Activated CD4-positive, CD25-positive, alpha-beta regulatory T cell (primary cell): ENCODE measurements around the gene GPAT3.
A peak's percentile ranks its signal among the peaks of the same experiment; 100 is the strongest.
"Not testable (repeated sequence)": the region's sequence is repeated elsewhere in the genome, so short reads cannot be mapped to it uniquely, and the experiment has no call there.

Experiments used
- DNase-seq, 4 experiments: peaks; one replicate each; lab custom pipeline; 2025; lab: John Stamatoyannopoulos, UW

Gene GPAT3

DNA sequence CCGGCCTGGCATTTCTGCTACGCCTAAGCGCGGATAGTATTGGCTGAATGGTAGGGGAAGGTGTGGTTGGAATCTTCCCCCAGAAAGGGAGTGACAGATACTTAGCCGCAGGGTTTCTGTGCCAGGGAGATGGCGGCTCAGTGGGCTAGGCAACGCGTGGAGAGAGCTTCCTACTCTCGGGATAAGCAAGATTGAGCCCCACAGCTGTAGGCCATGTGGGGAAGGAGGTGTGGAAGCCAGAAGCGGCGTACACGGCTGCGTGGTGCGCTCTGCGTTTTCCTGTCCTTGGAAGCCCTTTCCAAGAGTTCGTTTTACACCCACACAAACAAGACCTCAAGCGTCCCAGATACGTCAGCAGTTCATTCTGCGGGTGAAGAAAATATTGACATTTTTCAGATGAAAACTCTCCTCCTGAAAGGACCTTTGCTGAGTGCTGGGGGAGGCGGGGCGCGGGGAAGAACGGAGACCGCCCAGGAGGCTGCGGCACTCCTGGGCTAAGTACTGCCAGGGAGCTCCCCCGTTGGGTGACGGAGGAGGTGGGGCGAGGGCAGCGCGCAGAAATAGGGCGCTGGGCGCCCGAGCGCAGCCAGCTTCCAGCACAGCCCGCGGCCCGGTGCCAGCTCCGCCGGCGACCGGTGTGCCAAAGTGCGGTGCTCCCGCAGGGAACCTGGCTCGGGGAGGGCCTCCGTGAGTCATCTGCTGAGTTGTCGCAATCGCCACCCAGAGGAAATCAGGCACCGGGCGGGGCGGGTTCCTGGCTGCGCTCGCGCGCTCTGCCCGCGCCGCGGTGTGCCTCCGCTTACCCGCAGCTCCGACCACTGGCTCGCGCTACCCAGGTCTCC lies at the start of gene GPAT3:
TSS of gene GPAT3 (plus strand) at position 589 of the 842 bp plus-strand sequence. CDS start 515 bp downstream, outside the sequence.
- DNase-seq = peak; percentile 31 to 52 (median 35)

DNA sequence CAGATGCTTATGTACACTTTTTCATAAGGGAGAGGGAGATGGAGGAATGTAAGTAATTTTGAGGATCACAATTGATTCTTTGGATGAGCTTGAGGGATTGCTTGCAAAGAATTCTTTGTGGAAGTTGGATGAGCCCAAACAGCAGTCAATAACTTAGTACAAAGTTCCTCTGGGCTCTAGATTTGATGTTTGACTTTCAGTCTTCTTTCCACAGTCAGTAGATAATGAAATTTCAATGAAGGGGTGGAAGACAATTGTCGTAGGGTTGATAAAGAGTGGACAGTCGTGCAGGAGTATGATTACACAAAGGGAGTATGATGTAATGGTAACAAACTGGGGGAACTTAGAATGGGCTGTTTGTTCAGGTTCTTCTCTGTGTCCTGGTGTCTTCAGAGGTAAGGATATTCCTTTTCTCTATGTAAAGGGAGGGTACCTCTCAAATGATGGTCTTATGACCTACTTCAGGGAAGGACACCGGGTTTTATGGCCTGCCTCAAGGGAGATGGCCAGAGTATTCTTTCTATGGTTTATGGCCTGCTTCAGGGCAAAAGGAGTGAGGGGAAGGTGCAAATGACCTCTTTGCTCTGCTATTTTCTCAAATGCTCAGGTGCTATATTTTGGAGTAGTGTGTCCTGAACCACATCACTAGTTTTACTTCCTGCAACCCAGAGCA lies 49.3 kb upstream of the GPAT3 start:
- DNase-seq = no peak

DNA sequence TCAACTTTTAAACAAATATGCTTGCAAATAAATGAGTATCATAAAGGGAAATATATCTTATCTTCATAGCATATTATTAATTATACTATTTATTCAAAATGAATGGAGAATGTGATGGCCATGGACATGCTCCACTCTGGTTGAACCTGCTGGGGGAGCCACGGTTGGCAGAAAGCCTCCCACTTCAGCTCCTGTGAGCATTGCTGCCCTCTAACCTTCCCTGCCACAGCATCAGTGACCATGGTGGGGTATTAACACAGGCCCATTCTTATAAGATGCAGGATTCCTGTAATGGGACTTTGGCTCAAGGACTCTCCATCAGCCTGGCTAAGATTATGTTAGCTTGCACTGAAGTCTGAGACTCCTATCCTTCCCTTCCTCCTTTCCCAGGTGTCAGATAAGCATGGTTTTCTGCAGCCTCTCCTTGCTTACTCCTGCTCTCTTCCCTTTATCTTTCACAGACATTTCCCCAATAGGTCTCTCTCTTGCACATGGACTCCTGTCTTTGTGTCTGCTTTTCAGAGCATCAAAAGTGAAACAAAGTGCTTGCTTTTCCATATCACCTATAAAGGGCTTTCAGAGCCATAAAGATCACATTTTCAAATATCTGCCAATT lies 46.1 kb upstream of the GPAT3 start:
- no peak for DNase-seq

DNA sequence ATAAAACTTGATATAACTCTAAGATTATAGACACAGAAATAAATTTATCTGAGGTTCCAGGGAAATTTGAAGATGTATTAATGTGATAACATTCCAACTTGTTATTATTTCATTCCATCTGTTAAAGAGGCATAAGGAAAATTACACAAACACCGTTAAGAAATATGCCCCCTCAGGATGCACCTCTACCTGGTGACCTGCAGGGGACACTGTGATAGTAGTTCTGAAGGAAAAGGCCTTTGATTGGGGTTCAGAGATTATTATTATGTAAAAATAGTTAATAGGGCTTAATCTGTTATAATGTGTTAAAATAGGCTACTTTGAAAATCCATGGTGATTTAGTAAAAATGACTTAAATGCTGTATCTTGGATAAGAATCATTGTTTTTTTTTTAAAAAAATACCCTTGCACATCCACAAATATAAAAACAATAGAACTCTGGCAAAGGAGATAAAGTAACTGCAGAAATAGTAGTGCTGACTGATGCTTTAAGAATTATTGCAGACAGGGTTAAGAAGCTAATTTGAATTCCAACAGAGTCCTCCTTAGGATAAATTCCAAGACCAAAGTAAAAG lies 44.9 kb upstream of the GPAT3 start:
- no peak for DNase-seq

DNA sequence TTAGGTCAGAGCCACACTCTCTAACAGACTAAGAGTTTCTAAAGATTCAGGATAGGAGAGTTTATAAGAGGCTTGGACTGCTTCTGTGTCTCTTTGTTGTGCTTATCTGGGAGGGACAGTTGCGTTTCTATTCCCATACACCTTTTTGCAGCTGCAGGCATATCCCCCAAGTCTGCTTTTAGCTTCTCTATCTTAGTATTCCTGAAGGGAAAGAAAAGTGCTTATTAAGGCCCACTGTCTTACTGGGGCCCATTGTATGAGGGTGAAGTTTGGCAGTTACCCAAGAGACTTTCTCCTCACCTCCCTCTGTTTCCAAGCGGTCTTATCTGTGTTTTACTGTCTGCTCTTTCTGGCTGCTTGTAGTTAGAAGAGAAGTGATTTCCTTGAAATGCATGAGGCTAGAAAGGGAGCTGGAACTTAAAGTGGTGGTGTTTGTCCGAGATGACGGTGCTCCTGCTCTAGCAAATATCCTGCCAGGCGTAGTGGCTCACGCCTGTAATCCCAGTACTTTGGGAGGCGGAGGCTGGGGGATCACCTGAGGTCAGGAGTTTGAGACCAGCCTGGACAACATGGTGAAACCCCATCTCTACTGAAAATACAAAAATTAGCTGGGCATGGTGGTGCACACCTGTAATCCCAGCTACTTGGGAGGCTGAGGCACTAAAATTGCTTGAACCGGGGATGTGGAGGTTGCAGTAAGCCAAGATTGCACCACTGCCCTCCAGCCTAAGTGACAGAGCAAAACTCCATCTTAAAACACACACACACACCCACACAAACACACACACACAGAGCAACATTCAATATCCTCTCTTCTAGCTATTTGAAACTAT lies 39.6 kb upstream of the GPAT3 start:
- DNase-seq = not testable (repeated sequence)

DNA sequence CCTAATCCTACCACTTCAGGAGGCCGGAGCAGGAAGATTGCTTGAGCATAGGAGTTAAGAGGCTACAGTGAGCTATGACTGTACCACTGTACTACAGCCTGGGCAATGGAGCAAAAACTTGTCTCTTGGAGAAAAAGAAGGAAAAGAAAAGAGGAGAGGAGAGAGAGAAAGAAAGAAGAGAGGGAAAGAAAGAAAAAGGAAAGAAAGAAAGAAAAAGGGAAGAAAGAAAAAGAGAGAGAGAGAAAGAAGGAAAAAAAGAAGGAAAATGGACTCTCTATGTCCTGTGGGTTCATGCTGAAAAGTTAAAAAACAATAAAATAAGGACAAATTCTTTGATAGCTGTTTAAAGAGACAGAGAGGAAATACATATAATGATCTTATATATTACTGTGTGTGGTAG lies 37.7 kb upstream of the GPAT3 start:
- DNase-seq = no peak

DNA sequence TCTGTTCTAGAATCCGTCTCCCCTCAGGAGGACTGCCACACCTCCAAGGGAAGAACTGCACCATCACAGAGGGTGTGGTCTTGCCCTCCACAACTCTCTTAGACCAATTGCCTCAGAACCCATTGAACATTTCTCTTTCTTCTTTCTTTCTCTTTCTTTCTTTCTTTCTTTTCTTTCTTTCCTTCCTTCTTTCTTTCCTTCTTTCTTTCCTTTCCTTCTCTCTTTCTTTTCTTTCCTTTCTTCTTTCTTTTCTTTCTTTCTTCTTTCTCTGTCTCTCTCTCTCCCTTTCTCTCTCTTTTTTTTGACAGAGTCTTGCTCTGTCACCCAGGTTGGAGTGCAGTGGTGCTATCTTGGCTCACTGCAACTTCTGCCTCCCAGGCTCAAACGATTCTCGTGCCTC lies 34.2 kb upstream of the GPAT3 start:
- DNase-seq = not testable (repeated sequence)

DNA sequence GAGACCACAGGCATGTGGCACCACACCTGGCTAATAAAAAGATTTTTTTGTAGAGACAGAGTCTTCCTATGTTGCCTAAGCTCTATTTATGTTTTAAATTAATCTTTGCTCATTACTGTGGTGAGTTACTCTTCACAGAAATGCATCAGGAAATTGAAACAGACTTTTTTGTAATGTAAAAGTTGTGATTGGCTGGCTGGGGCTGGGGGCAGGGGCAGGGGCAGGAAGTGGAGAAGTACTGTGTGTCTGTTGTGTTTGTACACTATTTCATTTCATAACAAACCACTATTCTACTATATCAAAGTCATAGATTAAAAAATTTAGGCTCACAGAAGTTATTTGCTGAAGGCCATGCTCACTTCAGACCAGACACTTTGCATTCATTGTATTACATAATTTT lies 31.9 kb upstream of the GPAT3 start:
- peak in 2 of 4 experiments; percentile 15 to 30 for DNase-seq

DNA sequence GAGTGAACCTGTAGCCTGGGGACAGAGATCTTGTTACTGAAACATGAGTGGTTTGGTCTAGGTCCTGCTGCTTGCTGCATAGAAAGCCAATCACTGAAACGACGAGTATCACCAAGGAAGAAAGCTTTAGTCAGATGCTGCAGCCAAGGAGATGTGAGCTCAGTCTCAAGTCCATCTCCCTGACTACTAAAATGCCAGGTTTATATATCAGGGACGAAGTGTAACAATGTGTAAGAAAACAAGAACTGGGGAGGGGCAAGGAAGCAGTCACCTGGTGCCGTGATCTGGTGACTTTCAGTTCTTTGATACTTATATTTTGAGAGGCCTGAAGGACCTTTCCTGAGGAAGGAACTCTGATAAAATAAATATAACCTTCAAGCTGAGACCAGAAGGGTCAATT lies 31.4 kb upstream of the GPAT3 start:
- no peak for DNase-seq

DNA sequence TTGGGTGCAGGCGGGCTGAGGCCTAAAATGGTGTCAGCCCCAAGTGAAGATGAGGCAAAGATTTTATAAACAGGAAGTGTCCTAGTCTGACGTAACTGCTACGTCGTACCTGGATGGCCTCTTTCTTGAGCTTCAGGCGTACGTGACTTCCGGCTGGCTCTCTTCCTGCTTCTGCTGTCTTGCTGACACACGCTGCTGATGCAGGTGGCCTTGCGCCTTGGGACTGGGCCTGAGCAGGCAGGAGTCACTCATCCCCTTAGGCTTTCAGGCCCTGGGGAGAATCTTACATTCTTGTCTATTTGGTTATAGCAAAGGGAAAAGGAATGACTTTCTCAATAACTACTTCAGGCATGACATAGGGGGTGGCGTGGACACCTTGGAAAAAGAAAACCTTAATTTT lies 30.9 kb upstream of the GPAT3 start:
- peak in 1 of 4 experiments; percentile 5 for DNase-seq

DNA sequence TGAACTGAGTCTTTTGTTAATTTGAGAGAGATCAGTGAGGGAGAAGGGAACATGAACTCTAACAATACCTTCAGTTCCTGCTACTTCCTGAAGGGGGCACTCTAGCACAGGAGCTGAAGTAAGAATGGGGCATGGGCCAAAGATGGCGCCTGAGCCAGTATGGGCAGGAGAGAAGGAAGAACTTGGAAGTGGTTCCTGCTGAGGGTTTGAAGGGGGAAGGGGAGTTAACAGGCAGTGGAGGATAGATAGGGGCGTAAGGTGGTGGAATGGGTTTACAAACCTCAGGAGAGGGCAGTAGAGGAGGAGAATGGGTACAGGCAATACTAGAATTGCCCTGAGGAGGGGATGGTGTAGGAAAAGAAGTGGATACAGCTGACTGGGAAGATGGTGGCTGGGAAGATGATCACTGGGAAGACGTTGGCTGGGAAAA lies 26.7 kb upstream of the GPAT3 start:
- DNase-seq = peak in 3 of 4 experiments; percentile 10 to 19 (median 15)

DNA sequence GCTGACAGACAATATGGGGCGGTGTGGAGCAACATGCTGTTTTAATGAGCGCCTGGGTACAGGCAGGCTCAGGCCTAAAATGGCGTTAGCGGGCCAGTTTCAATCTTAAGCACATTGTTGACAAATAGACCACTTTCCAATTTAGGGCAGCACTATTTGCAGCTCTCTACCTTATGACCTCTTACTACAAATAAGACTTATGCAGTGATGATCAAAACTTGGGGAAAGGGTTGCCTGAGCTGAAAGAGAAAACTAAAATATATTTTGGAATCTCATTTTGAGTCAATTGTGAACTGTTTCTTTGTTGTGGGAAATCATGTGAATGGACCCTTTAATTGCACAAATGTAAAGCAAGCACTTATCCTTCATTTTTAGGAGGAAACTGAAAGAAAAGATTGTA lies 25.5 kb upstream of the GPAT3 start:
- no peak for DNase-seq

DNA sequence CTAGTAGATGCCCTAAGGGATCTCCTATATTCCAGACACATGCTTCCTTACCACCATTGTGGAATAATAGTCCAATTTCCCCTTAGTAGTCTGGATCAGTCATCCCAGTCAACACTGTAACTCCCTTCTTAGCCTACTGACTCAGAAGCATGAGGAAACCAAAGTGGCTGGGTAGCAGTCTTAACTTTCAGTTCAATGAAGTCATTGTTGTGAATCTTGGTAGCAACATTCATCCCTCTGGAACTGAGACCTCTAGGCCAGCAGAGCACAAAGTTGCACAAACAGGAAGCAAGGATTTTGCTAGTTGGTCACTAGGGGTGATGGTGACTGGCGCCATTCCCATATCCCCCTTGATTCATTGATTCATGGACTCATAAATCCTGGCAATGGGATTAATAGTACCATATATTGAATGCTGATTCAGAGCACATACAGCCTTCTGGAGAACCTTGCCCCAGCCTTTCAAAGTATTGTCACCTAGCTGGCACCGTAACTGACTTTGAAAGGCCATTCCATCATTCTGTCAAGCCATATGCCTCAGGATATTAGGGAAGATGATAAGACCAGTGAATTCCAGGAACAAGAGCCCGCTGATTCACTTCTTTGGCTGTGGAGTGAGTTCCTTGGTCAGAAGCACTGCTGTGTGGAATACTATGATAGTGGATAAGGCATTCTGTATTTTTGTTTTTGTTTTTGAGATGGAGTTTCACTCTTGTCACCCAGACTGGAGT lies 19.7 kb upstream of the GPAT3 start:
- no peak for DNase-seq

DNA sequence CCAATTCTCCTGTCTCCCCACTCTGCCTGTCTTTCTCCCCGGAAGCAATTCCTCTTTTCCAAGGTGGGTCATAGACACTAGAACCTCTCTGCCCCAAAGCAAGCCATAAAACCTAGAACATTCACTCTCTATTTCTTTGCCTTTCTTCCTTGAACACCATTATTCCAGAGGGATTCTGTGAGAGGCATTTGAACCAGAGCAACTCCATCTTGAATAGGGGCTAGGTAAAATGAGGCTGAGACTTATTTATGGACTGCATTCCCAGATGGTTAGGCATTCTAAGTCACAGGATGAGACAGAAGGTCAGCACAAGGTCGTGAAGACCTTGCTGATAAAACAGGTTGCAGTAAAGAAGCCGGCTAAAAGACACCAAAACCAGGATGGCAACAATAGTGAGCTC lies 13.7 kb upstream of the GPAT3 start:
- no peak for DNase-seq

DNA sequence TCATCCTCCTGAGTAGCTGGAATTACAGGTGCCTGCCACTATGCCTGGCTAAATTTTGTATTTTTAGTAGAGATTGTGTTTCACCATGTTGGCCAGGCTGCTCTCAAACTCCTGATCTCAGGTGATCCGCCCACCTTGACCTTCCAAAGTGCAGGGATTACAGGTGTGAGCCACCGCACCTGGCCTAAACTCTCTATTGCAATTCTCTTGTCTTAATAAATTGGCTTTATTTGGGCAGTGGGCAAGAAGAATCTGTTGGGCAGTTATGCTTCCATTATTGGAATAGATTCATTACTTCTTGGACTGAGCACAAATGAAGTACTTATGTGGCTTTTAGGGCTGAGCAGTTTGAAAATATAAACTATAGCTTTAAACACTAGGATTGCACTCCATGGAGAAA lies 8.2 kb upstream of the GPAT3 start:
- no peak for DNase-seq

DNA sequence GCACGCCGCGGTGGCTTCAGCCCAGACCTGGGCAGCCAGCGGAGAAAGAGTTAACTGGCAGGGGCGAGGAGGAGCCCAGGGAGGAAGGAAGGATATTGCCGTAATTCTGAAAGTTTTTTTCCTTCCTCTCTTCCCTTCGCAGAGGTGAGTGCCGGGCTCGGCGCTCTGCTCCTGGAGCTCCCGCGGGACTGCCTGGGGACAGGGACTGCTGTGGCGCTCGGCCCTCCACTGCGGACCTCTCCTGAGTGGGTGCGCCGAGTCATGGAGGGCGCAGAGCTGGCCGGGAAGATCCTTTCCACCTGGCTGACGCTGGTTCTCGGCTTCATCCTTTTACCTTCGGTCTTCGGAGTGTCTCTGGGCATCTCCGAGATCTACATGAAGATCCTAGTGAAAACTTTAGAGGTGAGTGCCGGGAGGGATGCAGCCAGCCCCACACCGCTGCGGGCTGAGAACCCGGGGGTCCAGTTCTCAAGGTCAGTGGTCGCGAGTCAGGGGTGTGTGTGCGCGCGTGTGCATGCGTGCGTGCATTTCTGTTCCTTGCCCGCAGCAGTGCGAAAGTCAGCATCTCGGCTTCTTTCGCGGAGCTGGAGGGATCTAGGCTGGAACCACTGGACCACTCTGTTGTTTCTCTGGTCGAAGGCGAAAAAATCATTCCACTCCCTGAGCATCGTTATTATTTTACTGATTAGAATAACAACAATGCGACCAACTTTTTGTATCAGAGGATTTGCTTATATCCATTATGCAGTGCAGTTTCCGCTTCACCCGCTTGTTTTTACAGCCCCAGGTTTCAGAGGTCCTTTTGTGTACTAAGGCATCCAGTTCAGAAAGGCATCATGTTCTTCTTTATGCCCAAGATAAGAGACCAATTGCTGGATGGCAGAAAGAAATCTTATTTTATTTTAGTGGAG lies 709 bp downstream of the GPAT3 start:
- no peak for DNase-seq

DNA sequence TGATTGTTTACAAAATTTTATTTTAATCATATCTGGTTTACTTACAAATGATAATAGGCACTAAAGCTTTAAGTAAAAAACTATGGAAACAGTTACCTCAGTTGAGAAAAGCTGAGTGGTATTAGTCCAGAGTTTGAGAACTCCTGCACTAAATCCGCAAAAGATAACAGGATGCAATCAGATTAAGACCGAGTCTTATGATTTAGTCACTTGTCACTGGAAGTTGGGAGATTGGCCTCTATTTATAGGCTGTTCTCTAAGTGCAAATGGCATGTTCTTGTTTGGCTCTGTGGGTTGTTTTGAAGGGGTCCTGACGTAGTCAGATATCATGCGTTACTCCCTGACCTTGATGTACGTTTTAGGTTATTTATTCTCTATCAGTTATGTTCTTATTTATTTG lies 6.3 kb downstream of the GPAT3 start:
- no peak for DNase-seq

DNA sequence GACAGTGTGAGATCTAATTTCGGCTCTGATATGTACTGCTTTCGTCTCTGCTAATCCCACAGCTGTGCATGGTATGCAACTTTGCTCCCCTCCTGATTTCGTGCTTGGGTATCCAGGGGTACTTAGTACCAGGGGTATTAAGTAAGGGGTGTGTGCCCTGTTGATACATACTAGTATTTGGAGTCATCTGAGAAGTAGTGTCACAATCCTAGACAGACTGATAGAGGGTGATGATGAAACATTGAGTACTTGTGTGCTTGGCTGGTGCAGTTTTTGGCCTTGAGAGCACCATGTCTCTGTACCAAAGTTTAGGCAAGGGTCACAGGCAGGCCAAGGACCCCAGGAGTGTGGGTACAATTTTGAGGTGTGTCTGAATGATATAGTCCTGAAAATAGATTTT lies 10.9 kb downstream of the GPAT3 start:
- DNase-seq = no peak

DNA sequence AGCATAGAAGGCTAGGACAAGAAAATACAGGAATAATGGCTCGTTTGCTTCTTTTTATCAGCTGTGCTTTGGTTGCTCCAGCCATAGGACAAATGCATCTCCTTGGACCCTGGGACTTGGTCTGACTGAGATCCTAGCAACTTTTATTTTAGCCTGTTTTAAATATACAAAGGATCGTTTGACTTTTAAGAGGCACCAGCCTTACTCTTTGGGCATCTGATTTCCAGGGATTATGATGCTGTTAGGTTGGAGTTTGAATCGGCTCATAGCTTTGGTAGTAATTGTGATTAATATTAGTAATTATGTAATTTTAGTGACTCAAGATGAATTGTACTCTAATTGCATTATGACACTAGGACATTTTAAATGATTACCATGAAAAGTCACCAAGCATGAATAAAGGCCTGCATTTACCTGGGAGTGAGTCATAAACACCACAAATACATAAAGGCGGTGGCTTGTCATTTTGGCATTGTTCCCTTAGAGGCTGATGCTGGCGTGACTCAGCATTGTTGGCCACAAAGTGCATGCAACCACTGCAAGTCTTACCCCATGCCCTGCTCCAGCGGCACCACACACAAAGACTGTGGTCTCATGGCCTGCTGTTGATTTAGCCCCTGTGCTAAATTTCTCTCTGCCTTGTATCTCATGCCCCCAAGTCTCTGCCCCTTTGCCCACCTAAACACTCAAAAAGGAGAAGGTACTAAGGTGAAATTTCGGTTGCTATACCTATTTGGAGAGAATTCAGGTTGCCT lies 12.4 kb downstream of the GPAT3 start:
- peak; percentile 1 to 46 (median 18) for DNase-seq
